HG03558 (cell line): ENCODE measurements around the gene SRRM1.
"Not testable (repeated sequence)": the region's sequence is repeated elsewhere in the genome, so short reads cannot be mapped to it uniquely, and the experiment has no call there.

Source experiments
- ATAC-seq: cut with Tn5 transposase; IDR thresholded peaks from one replicate; pipeline ENCODE4 v1.9.1; 2021; ENCODE audit warnings: moderate number of reproducible peaks; ENCODE audit not compliant: unreplicated experiment; ENCODE audit errors: extremely low read depth

SRRM1 gene

GRCh38 chr1:24641646-24642151 is 1.4 kb upstream of the SRRM1 start:
- ATAC-seq = no peak

- no peak for ATAC-seq
These were observed 429 bp downstream of the SRRM1 start for GRCh38 chr1:24643363-24644099.

- no peak for ATAC-seq
These were observed 940 bp downstream of the SRRM1 start for GRCh38 chr1:24644100-24644384.

- ATAC-seq = no peak
These were observed 5.8 kb downstream of the SRRM1 start for GRCh38 chr1:24648919-24649318.

GRCh38 chr1:24652382-24652781 is 9.3 kb downstream of the SRRM1 start:
- no peak for ATAC-seq

- no peak for ATAC-seq
These were observed 10.9 kb downstream of the SRRM1 start for GRCh38 chr1:24654010-24654409.

- no peak for ATAC-seq
These were observed 12.9 kb downstream of the SRRM1 start for GRCh38 chr1:24656046-24656445.

GRCh38 chr1:24657781-24658180 is 14.7 kb downstream of the SRRM1 start:
- no peak for ATAC-seq

GRCh38 chr1:24659166-24659904 is 16.2 kb downstream of the SRRM1 start:
- ATAC-seq = no peak

- ATAC-seq = no peak
These were observed 17.0 kb downstream of the SRRM1 start for GRCh38 chr1:24659993-24660665.

GRCh38 chr1:24664507-24665033 is 21.5 kb downstream of the SRRM1 start:
- ATAC-seq = no peak

GRCh38 chr1:24666794-24667193 is 23.7 kb downstream of the SRRM1 start:
- ATAC-seq = no peak

- not testable (repeated sequence) for ATAC-seq
These were observed 28.3 kb downstream of the SRRM1 start for GRCh38 chr1:24671372-24671771.

- not testable (repeated sequence) for ATAC-seq
These were observed 29.6 kb downstream of the SRRM1 start for GRCh38 chr1:24672686-24673085.

- no peak for ATAC-seq
These were observed 30.2 kb downstream of the SRRM1 start for GRCh38 chr1:24673341-24673740.

- not testable (repeated sequence) for ATAC-seq
These were observed 35.3 kb downstream of the SRRM1 start for GRCh38 chr1:24678421-24678820.

GRCh38 chr1:24679725-24680124 is 36.6 kb downstream of the SRRM1 start:
- ATAC-seq = no peak

GRCh38 chr1:24683713-24684162 is 40.6 kb downstream of the SRRM1 start:
- no peak for ATAC-seq

GRCh38 chr1:24688033-24688432 is 44.9 kb downstream of the SRRM1 start:
- no peak for ATAC-seq

GRCh38 chr1:24688621-24689195 is 45.6 kb downstream of the SRRM1 start:
- ATAC-seq = no peak

GRCh38 chr1:24691051-24691450 is 47.9 kb downstream of the SRRM1 start:
- ATAC-seq = no peak
